HepG2 (cell line): ENCODE results near the gene TJP1. TPM values are rescaled to one million over a fixed set of nuclear protein-coding genes. Genes with fewer than 3 reads are reported as not detected.

ENCODE experiments used
- ATAC-seq: fragments of 200-7000 bp; cut with Tn5 transposase; 3 replicates; pipeline ENCODE4 v1.9.1; 2020; ENCODE audit warnings: mild to moderate bottlenecking, moderate library complexity
- BruUV-seq: library from RNA; stranded (reverse); fragments of 400-500 nt; replicated peaks from 2 replicates; lab custom pipeline; 2021; lab: Mats Ljungman, UMichigan
- CTCF ChIA-PET: fragments of 300-600 bp; formaldehyde crosslinking; extraction: SDS; loops from one replicate; lab custom pipeline; 2021; ENCODE audit warnings: low total read pairs, inconsistent platforms, low intra/inter-chr PET ratio; lab: Yijun Ruan, JAX
- POLR2A ChIA-PET: fragments of 350-600 bp; sonication (Branson Sonifier 250); formaldehyde crosslinking; loops from one replicate; lab custom pipeline; 2020; ENCODE audit warnings: antibody characterized with exemption, inconsistent platforms; lab: Yijun Ruan, JAX
- DNase-seq: peaks from one replicate; pipeline ENCODE4 v3.0.0-alpha.2; 2015; ENCODE audit warnings: low spot score
- FAIRE-seq: peaks from 3 replicates; lab custom pipeline; 2011; peaks lifted over from hg19 to GRCh38; lab: Jason Lieb, UNC
- H2AFZ ChIP-seq: one replicate; pipeline ENCODE4 v1.6.1; 2011; ENCODE audit warnings: low read length, inconsistent platforms
- H3K27ac ChIP-seq: fragments of 300-600 bp; 3 replicates; pipeline ENCODE4 v1.8.0; 2011; ENCODE audit warnings: mixed run types, mild to moderate bottlenecking, mixed read lengths, low read length, inconsistent platforms; ENCODE audit not compliant: insufficient read depth; ENCODE audit errors: extremely low read length
- H3K27me3 ChIP-seq, 2 experiments: fragments of 200-600 bp in 1 of 2; 2 replicates in 1 of 2; 3 replicates in 1 of 2; pipeline versions ENCODE4 v1.6.0 to v1.8.0; 2011; ENCODE audit warnings: low read length in 2 of 2, mild to moderate bottlenecking in 2 of 2, moderate library complexity in 2 of 2, inconsistent platforms in 1 of 2; ENCODE audit not compliant: insufficient read depth in 2 of 2, control insufficient read depth in 1 of 2
- H3K36me3 ChIP-seq, 2 experiments: fragments of 200-600 bp in 1 of 2; replicated peaks in 1 of 2; 2 replicates in 1 of 2; 3 replicates in 1 of 2; pipeline versions ENCODE4 v1.5.1 to v1.8.0; 2011; ENCODE audit warnings: low read length in 2 of 2, inconsistent platforms in 1 of 2; ENCODE audit not compliant: insufficient read depth in 2 of 2, control insufficient read depth in 1 of 2
- H3K4me1 ChIP-seq: 2 replicates; pipeline ENCODE4 v1.5.1; 2012; ENCODE audit warnings: low read length, inconsistent platforms; ENCODE audit not compliant: insufficient read depth
- H3K4me2 ChIP-seq: 2 replicates; pipeline ENCODE4 v1.6.0; 2011; ENCODE audit warnings: low read depth, low read length, inconsistent platforms
- H3K4me3 ChIP-seq, 3 experiments: fragments of 200-600 bp in 1 of 3; sonication (generic), shearing (Covaris generic) in 1 of 3; replicated peaks in 1 of 3; 2 replicates each; pipeline ENCODE4 v1.5.1; 2011 to 2016; ENCODE audit warnings: low read length in 3 of 3, inconsistent platforms in 2 of 3, low read depth in 2 of 3, mild to moderate bottlenecking in 2 of 3, control low read depth in 1 of 3, mixed read lengths in 1 of 3; ENCODE audit not compliant: insufficient read depth in 1 of 3
- H3K79me2 ChIP-seq: one replicate; pipeline ENCODE4 v1.6.1; 2011; ENCODE audit warnings: low read length, inconsistent platforms; ENCODE audit not compliant: insufficient read depth
- H3K9ac ChIP-seq: 2 replicates; pipeline ENCODE4 v1.6.0; 2011; ENCODE audit warnings: mild to moderate bottlenecking, low read depth, low read length, inconsistent platforms; ENCODE audit not compliant: insufficient read depth
- H3K9me3 ChIP-seq: 2 replicates; pipeline ENCODE4 v1.5.1; 2012; ENCODE audit warnings: mild to moderate bottlenecking, low read length
- H4K20me1 ChIP-seq: 2 replicates; pipeline ENCODE4 v1.6.0; 2011; ENCODE audit warnings: inconsistent platforms, mild to moderate bottlenecking, low read length, moderate library complexity; ENCODE audit not compliant: insufficient read depth
- RORA ChIP-seq: sonication (generic); formaldehyde crosslinking; IDR thresholded peaks from 2 replicates; pipeline ENCODE4 v1.5.0; 2020; ENCODE audit warnings: mild to moderate bottlenecking, missing genetic modification reagents, moderate library complexity
- SRSF4 ChIP-seq: fragments of 200-400 bp; formaldehyde crosslinking; IDR thresholded peaks from one replicate; pipeline ENCODE4 v1.6.1; 2018; ENCODE audit warnings: mild to moderate bottlenecking, low read depth, low read length, moderate library complexity; ENCODE audit not compliant: poor library complexity, severe bottlenecking
- TRIM24 ChIP-seq: sonication (generic); formaldehyde crosslinking; IDR thresholded peaks from 2 replicates; pipeline ENCODE4 v1.8.0; 2022; ENCODE audit warnings: mild to moderate bottlenecking, missing genetic modification reagents
- ZNF143 ChIP-seq: sonication (generic); formaldehyde crosslinking; IDR thresholded peaks from 2 replicates; pipeline ENCODE4 v1.4.0; 2020; ENCODE audit warnings: missing genetic modification reagents
- ZNF260 ChIP-seq: sonication (generic); formaldehyde crosslinking; IDR thresholded peaks from 2 replicates; pipeline ENCODE4 v1.4.0; 2020; ENCODE audit warnings: missing genetic modification reagents, low read depth, mild to moderate bottlenecking, borderline replicate concordance
- ZNF598 ChIP-seq: sonication (generic); formaldehyde crosslinking; IDR thresholded peaks from 2 replicates; pipeline ENCODE4 v1.5.1; 2020; ENCODE audit warnings: mild to moderate bottlenecking, missing genetic modification reagents, borderline replicate concordance
- ZNF788 ChIP-seq: sonication (generic); formaldehyde crosslinking; IDR thresholded peaks from 2 replicates; pipeline ENCODE4 v1.5.0; 2020; ENCODE audit warnings: mild to moderate bottlenecking, missing genetic modification reagents, borderline replicate concordance
- WGBS: methylation state at CpG from one replicate; pipeline ENCODE4 v1.1.6; 2017; ENCODE audit warnings: low lambda C conversion rate; 5-methylcytosine and 5-hydroxymethylcytosine counted together
- in situ Hi-C: cut with HindIII; loops from 2 replicates; pipeline ENCODE4 v1.10.0; 2017; ENCODE audit warnings: low pct_unique_long_range_greater_than_20kb; ENCODE audit not compliant: extremely low pct_ligation_motif_present
- intact Hi-C: fragments of 100-400 bp; cut with micrococcal nuclease; formaldehyde crosslinking; loops from one replicate; pipeline ENCODE4 v1.10.0; 2022; ENCODE audit not compliant: unreplicated experiment
- polyA plus RNA-seq, 8 experiments: library from polyadenylated mRNA; depleted of rRNA in 3 of 8; stranded (reverse) in 7 of 8; unstranded in 1 of 8; fragments of >200 nt; fragmentation: Illumina TruSeq in 4 of 8; extraction: Trizol in 4 of 8; gene quantifications; 2 replicates each; pipeline versions ENCODE4 v1.2.1 to v1.2.3, GENCODE V29; 2011 to 2016; ENCODE audit warnings: low read depth in 4 of 8, missing spikeins in 1 of 8, mixed read lengths in 1 of 8; ENCODE audit not compliant: insufficient read depth in 1 of 8
- total RNA-seq, 5 experiments: library from RNA; depleted of rRNA; stranded (reverse); fragments of >200 nt; fragmentation: Illumina TruSeq; extraction: Trizol; gene quantifications; 2 replicates each; pipeline ENCODE4 v1.2.3, GENCODE V29; 2016; ENCODE audit warnings: low read depth in 1 of 5
- TF ChIP-seq, protein P1 (sequence below): sonication (generic); formaldehyde crosslinking; conservative IDR thresholded peaks from 2 replicates; pipeline ENCODE4 v1.8.0; 2022; ENCODE audit warnings: low read depth, missing genetic modification reagents

The TJP1 gene
- total and polyA plus RNA-seq, 2 of the 13 experiments (the other 11 are each of a cell fraction or from before 2014, with no cell fraction given), result 25.9 to 27.1 TPM

- ChIA-PET CTCF (no interaction called here), POLR2A (no interaction called here)
- intact Hi-C loops (no loop called here), in situ Hi-C loops (no loop called here)
- Histone ChIP-seq H3K9me3 (no peaks in the 10 kb centered on the region), H4K20me1 (no peaks in the 10 kb centered on the region), H3K36me3 (no peaks in the 10 kb centered on the region), H3K4me1 (peaks cover 22% of the 10 kb centered on the region), H3K79me2 (no peaks in the 10 kb centered on the region), H3K27ac (no peak overlapping the region), H2AFZ (no peak overlapping the region), H3K27me3 (no peaks in the 10 kb centered on the region), H3K9ac (no peak overlapping the region), H3K4me2 (peak overlapping the region; percentile 71; the same call in 1 of the 2 replicates), H3K4me3 (peak overlapping the region in 1 of 3 experiments; percentile 28; a peak in 1 of 6 replicates)
- FAIRE-seq (no peak), ATAC-seq (peak; percentile 6; the same call in 1 of the 3 replicates), DNase-seq (no peak)
- TF ChIP-seq ZNF598 (CRISPR knock-in tag), result no peak
- TF ChIP-seq, protein P1, sequence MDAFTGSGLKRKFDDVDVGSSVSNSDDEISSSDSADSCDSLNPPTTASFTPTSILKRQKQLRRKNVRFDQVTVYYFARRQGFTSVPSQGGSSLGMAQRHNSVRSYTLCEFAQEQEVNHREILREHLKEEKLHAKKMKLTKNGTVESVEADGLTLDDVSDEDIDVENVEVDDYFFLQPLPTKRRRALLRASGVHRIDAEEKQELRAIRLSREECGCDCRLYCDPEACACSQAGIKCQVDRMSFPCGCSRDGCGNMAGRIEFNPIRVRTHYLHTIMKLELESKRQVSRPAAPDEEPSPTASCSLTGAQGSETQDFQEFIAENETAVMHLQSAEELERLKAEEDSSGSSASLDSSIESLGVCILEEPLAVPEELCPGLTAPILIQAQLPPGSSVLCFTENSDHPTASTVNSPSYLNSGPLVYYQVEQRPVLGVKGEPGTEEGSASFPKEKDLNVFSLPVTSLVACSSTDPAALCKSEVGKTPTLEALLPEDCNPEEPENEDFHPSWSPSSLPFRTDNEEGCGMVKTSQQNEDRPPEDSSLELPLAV, result no peak
- TF ChIP-seq TRIM24 (CRISPR knock-in tag), result no peak
- no peak for TF ChIP-seq ZNF260 (CRISPR knock-in tag)
- no peak for TF ChIP-seq SRSF4
- no peak for TF ChIP-seq ZNF143 (CRISPR knock-in tag)
- TF ChIP-seq RORA, result no peak
- TF ChIP-seq ZNF788 (CRISPR knock-in tag), result no peak
- no TSS peak for BruUV-seq
- 69% methylated on average over 11 of the region's 24 CpGs for WGBS
Observed at GRCh38 chr15:29687939-29688505, 134.2 kb downstream of the TJP1 start.
